Measurements from ENCODE around the gene CNTNAP2.

DNA sequence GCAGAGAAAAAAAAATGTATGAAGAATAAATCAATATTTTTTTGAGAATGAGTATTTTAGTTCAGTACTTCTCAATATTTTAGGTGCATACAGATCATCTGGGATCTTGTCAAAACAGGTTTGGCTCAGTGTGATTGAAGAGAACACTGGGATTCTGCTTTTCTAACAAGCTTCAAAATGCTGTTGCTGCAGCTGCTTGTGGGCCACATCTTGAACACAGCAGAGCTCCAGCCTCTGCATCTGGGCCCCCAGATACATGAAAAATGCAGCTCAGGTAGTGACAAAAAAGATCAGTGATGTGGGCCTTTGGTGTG lies 1296.9 kb downstream of the CNTNAP2 start:
- TF ChIP-seq, protein P1, sequence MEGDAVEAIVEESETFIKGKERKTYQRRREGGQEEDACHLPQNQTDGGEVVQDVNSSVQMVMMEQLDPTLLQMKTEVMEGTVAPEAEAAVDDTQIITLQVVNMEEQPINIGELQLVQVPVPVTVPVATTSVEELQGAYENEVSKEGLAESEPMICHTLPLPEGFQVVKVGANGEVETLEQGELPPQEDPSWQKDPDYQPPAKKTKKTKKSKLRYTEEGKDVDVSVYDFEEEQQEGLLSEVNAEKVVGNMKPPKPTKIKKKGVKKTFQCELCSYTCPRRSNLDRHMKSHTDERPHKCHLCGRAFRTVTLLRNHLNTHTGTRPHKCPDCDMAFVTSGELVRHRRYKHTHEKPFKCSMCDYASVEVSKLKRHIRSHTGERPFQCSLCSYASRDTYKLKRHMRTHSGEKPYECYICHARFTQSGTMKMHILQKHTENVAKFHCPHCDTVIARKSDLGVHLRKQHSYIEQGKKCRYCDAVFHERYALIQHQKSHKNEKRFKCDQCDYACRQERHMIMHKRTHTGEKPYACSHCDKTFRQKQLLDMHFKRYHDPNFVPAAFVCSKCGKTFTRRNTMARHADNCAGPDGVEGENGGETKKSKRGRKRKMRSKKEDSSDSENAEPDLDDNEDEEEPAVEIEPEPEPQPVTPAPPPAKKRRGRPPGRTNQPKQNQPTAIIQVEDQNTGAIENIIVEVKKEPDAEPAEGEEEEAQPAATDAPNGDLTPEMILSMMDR (IDR thresholded peaks at IDR 0.05): no peak
- TF ChIP-seq POLR2A (IDR thresholded peaks at IDR 0.05): no peak

Data from heart left ventricle (tissue), 13 donors.